Measurements from ENCODE around the gene ZWINT. TPM values are rescaled to one million over a fixed set of nuclear protein-coding genes. Genes with fewer than 3 reads are reported as not detected.

Gene ZWINT
- polyA plus RNA-seq, 2 donors = 15.5 to 28.7 TPM

DNA sequence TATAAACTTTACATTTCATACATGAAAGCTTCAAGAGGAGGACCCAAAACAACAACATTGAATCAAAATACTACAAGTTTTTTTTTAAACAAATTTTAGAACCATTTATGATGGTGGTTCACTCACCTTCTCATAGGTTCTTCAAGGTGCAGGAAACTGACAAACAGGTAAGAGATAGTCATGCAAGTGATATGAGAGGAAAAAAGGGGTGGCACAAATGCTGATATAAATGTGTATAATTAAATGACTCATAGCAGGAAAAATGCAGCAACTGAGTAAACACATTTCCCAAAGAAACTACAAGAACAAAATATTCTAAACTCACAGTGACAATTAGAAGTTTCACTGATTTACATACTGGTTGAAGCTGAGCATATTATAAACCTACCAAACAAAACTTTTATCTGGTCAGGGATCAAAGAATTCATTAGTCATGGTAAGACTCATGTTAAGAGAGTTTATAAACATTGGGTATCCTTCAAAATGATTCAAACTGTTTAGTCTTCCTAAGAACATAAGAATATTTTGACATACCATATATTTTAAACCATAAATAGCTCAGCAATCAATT is 14.1 kb downstream of the ZWINT start:
- no peaks in the 10 kb centered on the region for H3K36me3 ChIP-seq (ENCODE audit: control insufficient read depth in 2 of 2, insufficient read depth in 2 of 2, low read length in 1 of 2)
- H3K4me3 ChIP-seq (ENCODE audit: low read depth in 1 of 2, low read length in 2 of 2) = no peak overlapping the region
- H3K27ac ChIP-seq (ENCODE audit: low read depth in 2 of 2, low read length in 1 of 2) = no peak overlapping the region
- no peaks in the 10 kb centered on the region for H3K4me1 ChIP-seq (ENCODE audit: control insufficient read depth in 2 of 2, insufficient read depth in 2 of 2, low read length in 1 of 2)
- H3K27me3 ChIP-seq (ENCODE audit: control insufficient read depth in 1 of 2, insufficient read depth in 2 of 2, low read length in 2 of 2) = no peaks in the 10 kb centered on the region
- no peaks in the 10 kb centered on the region for H3K9me3 ChIP-seq (ENCODE audit: control insufficient read depth in 2 of 2, insufficient read depth in 1 of 2, low read depth in 1 of 2, low read length in 1 of 2)

- H3K27me3 ChIP-seq (ENCODE audit: control insufficient read depth in 1 of 2, insufficient read depth in 2 of 2, low read length in 2 of 2) = no peaks in the 10 kb centered on the region
- no peak overlapping the region for H3K27ac ChIP-seq (ENCODE audit: low read depth in 2 of 2, low read length in 1 of 2)
- H3K4me1 ChIP-seq (ENCODE audit: control insufficient read depth in 2 of 2, insufficient read depth in 2 of 2, low read length in 1 of 2) = no peaks in the 10 kb centered on the region
- WGBS, 2 donors = 90 to 93% methylated on average over 1 of the region's 1 CpG
- H3K36me3 ChIP-seq (ENCODE audit: control insufficient read depth in 2 of 2, insufficient read depth in 2 of 2, low read length in 1 of 2) = no peaks in the 10 kb centered on the region
- no peak overlapping the region for H3K4me3 ChIP-seq (ENCODE audit: low read depth in 1 of 2, low read length in 2 of 2)
- no peaks in the 10 kb centered on the region for H3K9me3 ChIP-seq (ENCODE audit: control insufficient read depth in 2 of 2, insufficient read depth in 1 of 2, low read depth in 1 of 2, low read length in 1 of 2)
Observed at GRCh38 chr10:56341612-56342011, 19.4 kb downstream of the ZWINT start.

GRCh38 chr10:56329961-56330360 is 31.1 kb downstream of the ZWINT start:
- Histone ChIP-seq H3K9me3 (ENCODE audit: control insufficient read depth in 2 of 2, insufficient read depth in 1 of 2, low read depth in 1 of 2, low read length in 1 of 2) (peaks cover 0 to 2% of the 10 kb centered on the region in 2 donors), H3K27me3 (ENCODE audit: control insufficient read depth in 1 of 2, insufficient read depth in 2 of 2, low read length in 2 of 2) (no peaks in the 10 kb centered on the region), H3K4me3 (ENCODE audit: low read depth in 1 of 2, low read length in 2 of 2) (no peak overlapping the region), H3K36me3 (ENCODE audit: control insufficient read depth in 2 of 2, insufficient read depth in 2 of 2, low read length in 1 of 2) (no peaks in the 10 kb centered on the region), H3K27ac (ENCODE audit: low read depth in 2 of 2, low read length in 1 of 2) (no peak overlapping the region), H3K4me1 (ENCODE audit: control insufficient read depth in 2 of 2, insufficient read depth in 2 of 2, low read length in 1 of 2) (no peaks in the 10 kb centered on the region)
- WGBS, 2 donors = 95 to 96% methylated on average over 2 of the region's 2 CpGs

DNA sequence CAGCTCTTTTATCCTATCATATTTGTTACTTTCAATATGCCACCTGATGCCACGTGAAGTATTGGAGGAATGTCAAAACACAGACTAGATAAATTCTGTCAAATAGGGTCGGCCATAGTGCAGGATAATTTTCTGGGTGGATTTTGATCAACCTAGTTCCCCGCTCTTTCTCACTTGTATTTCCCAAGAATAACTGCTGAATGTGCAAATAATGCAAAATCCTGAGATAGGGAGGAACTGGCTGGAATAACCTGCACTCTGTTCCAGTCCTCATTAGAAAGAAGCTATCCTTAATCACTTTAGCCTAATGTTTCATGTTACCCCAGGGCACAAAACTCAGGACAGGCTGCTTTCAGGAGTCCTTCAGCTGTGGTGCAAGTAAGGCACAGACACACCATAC is 33.9 kb downstream of the ZWINT start:
- H3K4me3 ChIP-seq (ENCODE audit: low read depth in 1 of 2, low read length in 2 of 2) = no peak overlapping the region
- no peaks in the 10 kb centered on the region for H3K36me3 ChIP-seq (ENCODE audit: control insufficient read depth in 2 of 2, insufficient read depth in 2 of 2, low read length in 1 of 2)
- peaks cover 0 to 2% of the 10 kb centered on the region in 2 donors for H3K9me3 ChIP-seq (ENCODE audit: control insufficient read depth in 2 of 2, insufficient read depth in 1 of 2, low read depth in 1 of 2, low read length in 1 of 2)
- no peak overlapping the region for H3K27ac ChIP-seq (ENCODE audit: low read depth in 2 of 2, low read length in 1 of 2)
- no peaks in the 10 kb centered on the region for H3K27me3 ChIP-seq (ENCODE audit: control insufficient read depth in 1 of 2, insufficient read depth in 2 of 2, low read length in 2 of 2)
- no peaks in the 10 kb centered on the region for H3K4me1 ChIP-seq (ENCODE audit: control insufficient read depth in 2 of 2, insufficient read depth in 2 of 2, low read length in 1 of 2)
- WGBS, 2 donors = 63 to 72% methylated on average over 3 of the region's 3 CpGs

DNA sequence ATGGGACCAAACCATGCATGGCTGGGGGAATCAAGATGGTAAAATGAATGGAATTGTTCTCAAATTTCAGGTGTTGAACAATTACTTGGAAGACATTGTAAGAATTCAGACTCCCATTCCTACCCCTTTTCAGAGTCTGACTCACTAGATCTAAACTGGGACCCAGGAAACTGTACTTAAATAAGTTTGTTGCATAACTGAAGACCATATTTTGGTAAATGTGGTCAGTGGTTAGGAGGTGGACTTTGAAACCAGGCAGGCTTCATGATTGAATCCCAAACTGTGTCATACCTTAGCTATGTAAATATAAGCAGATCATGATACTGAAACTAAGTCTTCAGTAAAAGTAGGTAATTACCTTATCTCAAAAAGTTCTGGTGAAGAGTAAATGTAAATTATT is 41.7 kb downstream of the ZWINT start:
- Histone ChIP-seq H3K27ac (ENCODE audit: low read depth in 2 of 2, low read length in 1 of 2) (no peak overlapping the region), H3K36me3 (ENCODE audit: control insufficient read depth in 2 of 2, insufficient read depth in 2 of 2, low read length in 1 of 2) (no peaks in the 10 kb centered on the region), H3K9me3 (ENCODE audit: control insufficient read depth in 2 of 2, insufficient read depth in 1 of 2, low read depth in 1 of 2, low read length in 1 of 2) (no peaks in the 10 kb centered on the region), H3K4me3 (ENCODE audit: low read depth in 1 of 2, low read length in 2 of 2) (no peak overlapping the region), H3K27me3 (ENCODE audit: control insufficient read depth in 1 of 2, insufficient read depth in 2 of 2, low read length in 2 of 2) (no peaks in the 10 kb centered on the region), H3K4me1 (ENCODE audit: control insufficient read depth in 2 of 2, insufficient read depth in 2 of 2, low read length in 1 of 2) (peaks cover 0 to 1% of the 10 kb centered on the region in 2 donors)

GRCh38 chr10:56318816-56319215 is 42.2 kb downstream of the ZWINT start:
- no peaks in the 10 kb centered on the region for H3K9me3 ChIP-seq (ENCODE audit: control insufficient read depth in 2 of 2, insufficient read depth in 1 of 2, low read depth in 1 of 2, low read length in 1 of 2)
- no peak overlapping the region for H3K27ac ChIP-seq (ENCODE audit: low read depth in 2 of 2, low read length in 1 of 2)
- no peaks in the 10 kb centered on the region for H3K36me3 ChIP-seq (ENCODE audit: control insufficient read depth in 2 of 2, insufficient read depth in 2 of 2, low read length in 1 of 2)
- no peak overlapping the region for H3K4me3 ChIP-seq (ENCODE audit: low read depth in 1 of 2, low read length in 2 of 2)
- H3K4me1 ChIP-seq (ENCODE audit: control insufficient read depth in 2 of 2, insufficient read depth in 2 of 2, low read length in 1 of 2) = peaks cover 0 to 1% of the 10 kb centered on the region in 2 donors
- H3K27me3 ChIP-seq (ENCODE audit: control insufficient read depth in 1 of 2, insufficient read depth in 2 of 2, low read length in 2 of 2) = no peaks in the 10 kb centered on the region
- 51 to 56% methylated on average over 2 of the region's 2 CpGs for WGBS, 2 donors

DNA sequence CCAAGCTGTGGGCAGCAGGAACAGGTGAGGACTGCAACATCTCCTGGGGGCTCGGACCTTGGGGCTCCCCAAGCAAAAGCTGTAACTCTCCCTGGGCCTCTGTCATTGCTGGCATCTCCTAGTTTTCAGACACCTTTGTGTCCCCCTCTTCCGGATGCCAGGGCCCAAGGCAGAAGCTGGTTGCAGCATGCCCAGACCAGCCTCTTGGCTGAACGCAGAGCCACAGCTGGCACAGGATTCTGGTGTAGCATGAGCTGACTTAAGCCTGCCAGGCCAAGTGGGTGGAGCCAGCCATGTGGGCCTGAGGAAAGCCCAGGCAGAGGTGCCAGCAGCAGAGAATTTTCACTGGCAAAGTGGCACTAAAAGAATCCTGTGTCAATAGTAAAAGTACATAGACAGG is 43.5 kb downstream of the ZWINT start:
- Histone ChIP-seq H3K27me3 (ENCODE audit: control insufficient read depth in 1 of 2, insufficient read depth in 2 of 2, low read length in 2 of 2) (no peaks in the 10 kb centered on the region), H3K27ac (ENCODE audit: low read depth in 2 of 2, low read length in 1 of 2) (no peak overlapping the region), H3K9me3 (ENCODE audit: control insufficient read depth in 2 of 2, insufficient read depth in 1 of 2, low read depth in 1 of 2, low read length in 1 of 2) (no peaks in the 10 kb centered on the region), H3K4me3 (ENCODE audit: low read depth in 1 of 2, low read length in 2 of 2) (no peak overlapping the region), H3K36me3 (ENCODE audit: control insufficient read depth in 2 of 2, insufficient read depth in 2 of 2, low read length in 1 of 2) (no peaks in the 10 kb centered on the region), H3K4me1 (ENCODE audit: control insufficient read depth in 2 of 2, insufficient read depth in 2 of 2, low read length in 1 of 2) (peaks cover 0 to 1% of the 10 kb centered on the region in 2 donors)
- 56 to 67% methylated on average over 3 of the region's 3 CpGs for WGBS, 2 donors

DNA sequence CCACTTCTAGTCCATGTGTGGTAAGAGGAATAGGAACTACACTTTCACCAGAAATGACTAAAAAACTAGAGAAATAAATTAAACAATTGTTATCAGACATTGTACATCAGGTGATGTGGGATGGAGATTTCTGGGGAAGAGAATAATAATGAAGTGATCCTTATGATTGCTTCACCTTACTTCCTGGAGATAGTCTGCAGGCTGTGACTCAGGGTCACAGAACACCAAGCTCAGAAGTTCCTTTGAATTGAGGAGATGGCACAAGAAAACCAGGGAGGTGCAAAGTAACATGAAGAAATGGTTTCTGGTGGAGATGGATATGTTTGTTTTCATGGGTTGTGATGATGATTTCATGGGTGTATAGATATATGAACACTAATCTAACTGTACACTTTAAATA is 44.5 kb downstream of the ZWINT start:
- Histone ChIP-seq H3K4me3 (ENCODE audit: low read depth in 1 of 2, low read length in 2 of 2) (no peak overlapping the region), H3K36me3 (ENCODE audit: control insufficient read depth in 2 of 2, insufficient read depth in 2 of 2, low read length in 1 of 2) (no peaks in the 10 kb centered on the region), H3K4me1 (ENCODE audit: control insufficient read depth in 2 of 2, insufficient read depth in 2 of 2, low read length in 1 of 2) (peaks cover 0 to 1% of the 10 kb centered on the region in 2 donors), H3K9me3 (ENCODE audit: control insufficient read depth in 2 of 2, insufficient read depth in 1 of 2, low read depth in 1 of 2, low read length in 1 of 2) (no peaks in the 10 kb centered on the region), H3K27ac (ENCODE audit: low read depth in 2 of 2, low read length in 1 of 2) (no peak overlapping the region), H3K27me3 (ENCODE audit: control insufficient read depth in 1 of 2, insufficient read depth in 2 of 2, low read length in 2 of 2) (no peaks in the 10 kb centered on the region)
